HG02870 (cell line): ENCODE measurements around the gene PGM3.

Experiments
- ATAC-seq: cut with Tn5 transposase; IDR thresholded peaks from one replicate; pipeline ENCODE4 v1.9.1; 2021; ENCODE audit warnings: mild to moderate bottlenecking, moderate library complexity; ENCODE audit not compliant: unreplicated experiment

The PGM3 gene

DNA sequence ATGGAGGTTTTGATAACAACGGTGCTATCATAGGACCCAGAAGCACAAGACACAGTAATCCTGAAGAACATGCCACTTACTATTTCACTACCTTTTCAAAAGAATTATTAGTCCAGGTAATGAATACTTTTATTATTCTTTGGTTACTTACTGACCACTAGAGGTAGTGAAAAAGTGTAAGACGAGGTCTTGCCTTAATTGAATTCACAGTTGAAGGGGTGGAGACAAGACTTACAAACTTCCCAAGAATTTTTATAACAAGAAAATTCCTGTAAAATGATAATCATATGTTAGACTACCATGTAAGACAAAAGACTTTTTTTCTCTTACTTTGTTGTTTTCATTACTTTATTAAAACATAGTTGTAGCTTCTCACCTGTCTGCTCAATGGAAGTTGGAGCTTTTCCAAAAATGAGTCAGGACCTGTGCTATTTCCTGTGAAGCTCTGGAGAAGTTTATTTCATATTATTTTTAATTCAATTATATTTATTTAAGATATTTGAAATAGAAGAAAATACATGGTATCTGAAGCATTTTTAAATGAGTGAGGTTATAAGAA lies 73.2 kb downstream of the PGM3 start:
- ATAC-seq, result no peak

DNA sequence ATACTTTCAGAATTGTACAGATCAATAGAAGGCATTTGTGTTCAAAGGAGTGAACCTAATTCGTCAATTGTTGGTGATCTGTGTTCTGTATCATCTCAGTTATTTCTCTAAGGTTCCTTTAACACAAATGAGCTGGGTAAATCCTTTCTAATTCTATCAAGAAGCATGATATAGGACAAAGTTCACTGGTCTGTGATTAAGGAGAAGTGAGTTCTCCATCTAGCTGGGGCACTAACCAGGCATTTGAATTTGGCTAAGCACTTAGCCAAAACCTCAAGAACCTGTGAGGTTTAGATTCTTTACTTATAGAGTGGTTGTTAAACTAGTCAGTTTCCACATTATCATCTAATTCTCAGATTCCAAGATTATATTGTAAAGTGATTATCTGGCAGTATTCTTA lies 75.3 kb downstream of the PGM3 start:
- no peak for ATAC-seq
